ENCODE measurements around the gene IGF2.

DNA sequence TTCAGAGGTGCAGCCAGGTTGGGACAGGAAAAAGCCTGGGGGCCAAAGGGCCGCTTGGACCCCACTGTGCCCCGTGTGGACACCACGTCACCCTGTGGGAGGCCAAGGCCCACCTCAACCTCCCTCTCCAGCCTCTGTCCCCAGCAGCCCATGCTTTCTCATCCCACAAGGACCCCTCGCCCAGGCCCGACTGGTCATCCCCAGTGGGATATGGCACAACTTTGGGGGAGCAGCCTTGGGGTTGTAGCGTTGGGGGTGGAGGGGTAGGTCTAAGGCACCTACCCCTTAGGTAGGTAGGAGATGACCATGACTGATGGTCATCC lies 44.0 kb downstream of the IGF2 start:
- TF ChIP-seq POLR2A (IDR thresholded peaks at IDR 0.05) = no peak
- TF ChIP-seq, protein P1, sequence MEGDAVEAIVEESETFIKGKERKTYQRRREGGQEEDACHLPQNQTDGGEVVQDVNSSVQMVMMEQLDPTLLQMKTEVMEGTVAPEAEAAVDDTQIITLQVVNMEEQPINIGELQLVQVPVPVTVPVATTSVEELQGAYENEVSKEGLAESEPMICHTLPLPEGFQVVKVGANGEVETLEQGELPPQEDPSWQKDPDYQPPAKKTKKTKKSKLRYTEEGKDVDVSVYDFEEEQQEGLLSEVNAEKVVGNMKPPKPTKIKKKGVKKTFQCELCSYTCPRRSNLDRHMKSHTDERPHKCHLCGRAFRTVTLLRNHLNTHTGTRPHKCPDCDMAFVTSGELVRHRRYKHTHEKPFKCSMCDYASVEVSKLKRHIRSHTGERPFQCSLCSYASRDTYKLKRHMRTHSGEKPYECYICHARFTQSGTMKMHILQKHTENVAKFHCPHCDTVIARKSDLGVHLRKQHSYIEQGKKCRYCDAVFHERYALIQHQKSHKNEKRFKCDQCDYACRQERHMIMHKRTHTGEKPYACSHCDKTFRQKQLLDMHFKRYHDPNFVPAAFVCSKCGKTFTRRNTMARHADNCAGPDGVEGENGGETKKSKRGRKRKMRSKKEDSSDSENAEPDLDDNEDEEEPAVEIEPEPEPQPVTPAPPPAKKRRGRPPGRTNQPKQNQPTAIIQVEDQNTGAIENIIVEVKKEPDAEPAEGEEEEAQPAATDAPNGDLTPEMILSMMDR (IDR thresholded peaks at IDR 0.05) = no peak
- TF ChIP-seq EP300 (IDR thresholded peaks at IDR 0.05) = no peak
- TF ChIP-seq POLR2AphosphoS5 (IDR thresholded peaks at IDR 0.05) = no peak
